Type B pancreatic cell (in vitro differentiated cells): ENCODE data around the gene SDK2. TPM values are rescaled to one million over a fixed set of nuclear protein-coding genes. Genes with fewer than 3 reads are reported as not detected.
A peak's percentile ranks its signal among the peaks of the same experiment; 100 is the strongest.

Source experiments
- DNase-seq: peaks from one replicate; pipeline ENCODE4 v3.0.0; 2021; ENCODE audit warnings: mixed read lengths; ENCODE audit not compliant: unreplicated experiment; ENCODE audit errors: extremely low spot score
- H3K27ac Mint-ChIP-seq: 2 replicates; pipeline ENCODE4 v1.8.0; 2021; ENCODE audit warnings: mild to moderate bottlenecking, mixed read lengths
- H3K27me3 Mint-ChIP-seq: 2 replicates; pipeline ENCODE4 v1.8.0; 2021; ENCODE audit warnings: mixed read lengths
- H3K36me3 Mint-ChIP-seq: 2 replicates; pipeline ENCODE4 v1.8.0; 2021; ENCODE audit warnings: mixed read lengths
- H3K4me1 Mint-ChIP-seq: one replicate; pipeline ENCODE4 v1.8.0; 2021; ENCODE audit warnings: mixed read lengths; ENCODE audit not compliant: unreplicated experiment
- H3K4me3 Mint-ChIP-seq: 2 replicates; pipeline ENCODE4 v1.8.0; 2021; ENCODE audit warnings: mild to moderate bottlenecking, mixed read lengths
- H3K9me3 Mint-ChIP-seq: 2 replicates; pipeline ENCODE4 v1.8.0; 2021; ENCODE audit warnings: mixed read lengths
- CTCF ChIP-seq: fragments of 200-600 bp; sonication (generic); conservative IDR thresholded peaks from 2 replicates; pipeline ENCODE4 v1.5.0; 2021; ENCODE audit warnings: antibody characterized with exemption, mild to moderate bottlenecking
- total RNA-seq: library from RNA; stranded (reverse); gene quantifications from 2 replicates; pipeline ENCODE4 v1.2.1, GENCODE V29; 2021; ENCODE audit warnings: low replicate concordance

SDK2 gene
- total RNA-seq, 1 donor from 2014 or later, result 47.3 TPM

DNA sequence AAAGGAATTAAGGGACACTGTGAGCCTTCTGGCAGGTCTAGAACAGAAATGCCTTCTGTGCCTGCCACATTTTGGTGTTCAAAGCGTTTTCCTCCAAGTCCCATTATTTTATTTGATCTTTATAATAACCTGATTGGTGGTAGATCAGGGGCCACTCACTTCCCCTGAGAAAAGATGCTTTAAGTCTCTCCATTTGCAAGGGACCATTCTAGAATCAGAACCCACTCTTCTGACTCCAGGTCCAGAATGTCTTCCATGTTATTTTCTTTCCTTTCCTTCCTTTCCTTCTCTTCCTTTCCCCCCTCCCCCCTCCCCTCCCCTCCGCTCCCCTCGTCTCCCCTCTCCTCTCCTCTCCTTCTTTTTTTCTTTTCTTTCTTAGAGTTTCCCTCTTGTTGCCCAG is 313.2 kb downstream of the SDK2 start:
- Mint-ChIP-seq H3K9me3 (no peaks in the 10 kb centered on the region), H3K4me1 (peaks cover 13% of the 10 kb centered on the region), H3K4me3 (no peak overlapping the region), H3K27me3 (peaks cover 2% of the 10 kb centered on the region), H3K36me3 (no peaks in the 10 kb centered on the region), H3K27ac (no peak overlapping the region)
- no peak for DNase-seq
- TF ChIP-seq CTCF, result no peak

- no peak for TF ChIP-seq CTCF
- no peaks in the 10 kb centered on the region for H3K36me3 Mint-ChIP-seq
- H3K4me3 Mint-ChIP-seq, result no peak overlapping the region
- H3K27ac Mint-ChIP-seq, result no peak overlapping the region
- no peak for DNase-seq
- peaks cover 32% of the 10 kb centered on the region for H3K4me1 Mint-ChIP-seq
- H3K27me3 Mint-ChIP-seq, result peaks cover 7% of the 10 kb centered on the region
- no peaks in the 10 kb centered on the region for H3K9me3 Mint-ChIP-seq
Measured at GRCh38 chr17:73327676-73328075, 316.6 kb downstream of the SDK2 start.

GRCh38 chr17:73325527-73325842 is 318.8 kb downstream of the SDK2 start:
- no peak for TF ChIP-seq CTCF
- H3K9me3 Mint-ChIP-seq, result no peaks in the 10 kb centered on the region
- peaks cover 7% of the 10 kb centered on the region for H3K27me3 Mint-ChIP-seq
- peak overlapping the region; percentile 0 for H3K27ac Mint-ChIP-seq
- no peak for DNase-seq
- peaks cover 42% of the 10 kb centered on the region for H3K4me1 Mint-ChIP-seq
- no peaks in the 10 kb centered on the region for H3K36me3 Mint-ChIP-seq
- no peak overlapping the region for H3K4me3 Mint-ChIP-seq

GRCh38 chr17:73324711-73325526 is 319.3 kb downstream of the SDK2 start:
- TF ChIP-seq CTCF, result no peak
- Mint-ChIP-seq H3K27me3 (peaks cover 7% of the 10 kb centered on the region), H3K36me3 (no peaks in the 10 kb centered on the region), H3K27ac (peak overlapping the region; percentile 0), H3K9me3 (no peaks in the 10 kb centered on the region), H3K4me3 (peak overlapping the region; percentile 65), H3K4me1 (peaks cover 45% of the 10 kb centered on the region)
- DNase-seq, result no peak

GRCh38 chr17:73324160-73324475 is 320.1 kb downstream of the SDK2 start:
- H3K4me3 Mint-ChIP-seq, result peak overlapping the region; percentile 67
- H3K36me3 Mint-ChIP-seq, result no peaks in the 10 kb centered on the region
- no peaks in the 10 kb centered on the region for H3K9me3 Mint-ChIP-seq
- no peak for DNase-seq
- H3K27me3 Mint-ChIP-seq, result peaks cover 11% of the 10 kb centered on the region
- no peak for TF ChIP-seq CTCF
- H3K27ac Mint-ChIP-seq, result peak overlapping the region; percentile 53
- H3K4me1 Mint-ChIP-seq, result peaks cover 52% of the 10 kb centered on the region
